ENCODE measurements around the gene DAPK2.

DAPK2 gene

GRCh38 chr15:64024172-64025050 is 21.9 kb downstream of the DAPK2 start:
- Histone ChIP-seq H2AFZ (ENCODE audit: low read length) (no peak overlapping the region), H3K79me2 (ENCODE audit: low read length) (no peaks in the 10 kb centered on the region), H3K36me3 (replicated peaks; ENCODE audit: insufficient read depth, low read length) (no peaks in the 10 kb centered on the region), H4K20me1 (ENCODE audit: insufficient read depth, low read length) (no peaks in the 10 kb centered on the region), H3K9me3 (replicated peaks; ENCODE audit: insufficient read depth, low read length) (no peaks in the 10 kb centered on the region), H3K27ac (ENCODE audit: low read length) (no peak overlapping the region), H3K9ac (ENCODE audit: low read length) (no peak overlapping the region), H3F3A (ENCODE audit: insufficient read depth, low read length) (no peaks in the 10 kb centered on the region), H3K9me2 (replicated peaks; ENCODE audit: insufficient read depth, low read length) (no peaks in the 10 kb centered on the region), H3K27me3 (replicated peaks; ENCODE audit: insufficient read depth, low read length) (no peaks in the 10 kb centered on the region), H3K4me3 (ENCODE audit: low read length) (no peak overlapping the region), H3K4me2 (ENCODE audit: low read depth, low read length) (no peak overlapping the region), H3K4me1 (ENCODE audit: low read length) (no peaks in the 10 kb centered on the region)
- TF ChIP-seq, protein P1, sequence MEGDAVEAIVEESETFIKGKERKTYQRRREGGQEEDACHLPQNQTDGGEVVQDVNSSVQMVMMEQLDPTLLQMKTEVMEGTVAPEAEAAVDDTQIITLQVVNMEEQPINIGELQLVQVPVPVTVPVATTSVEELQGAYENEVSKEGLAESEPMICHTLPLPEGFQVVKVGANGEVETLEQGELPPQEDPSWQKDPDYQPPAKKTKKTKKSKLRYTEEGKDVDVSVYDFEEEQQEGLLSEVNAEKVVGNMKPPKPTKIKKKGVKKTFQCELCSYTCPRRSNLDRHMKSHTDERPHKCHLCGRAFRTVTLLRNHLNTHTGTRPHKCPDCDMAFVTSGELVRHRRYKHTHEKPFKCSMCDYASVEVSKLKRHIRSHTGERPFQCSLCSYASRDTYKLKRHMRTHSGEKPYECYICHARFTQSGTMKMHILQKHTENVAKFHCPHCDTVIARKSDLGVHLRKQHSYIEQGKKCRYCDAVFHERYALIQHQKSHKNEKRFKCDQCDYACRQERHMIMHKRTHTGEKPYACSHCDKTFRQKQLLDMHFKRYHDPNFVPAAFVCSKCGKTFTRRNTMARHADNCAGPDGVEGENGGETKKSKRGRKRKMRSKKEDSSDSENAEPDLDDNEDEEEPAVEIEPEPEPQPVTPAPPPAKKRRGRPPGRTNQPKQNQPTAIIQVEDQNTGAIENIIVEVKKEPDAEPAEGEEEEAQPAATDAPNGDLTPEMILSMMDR (IDR thresholded peaks at IDR 0.05; ENCODE audit: low read length), result no peak
- TF ChIP-seq EZH2 (optimal IDR thresholded peaks at IDR 0.05; ENCODE audit: low read depth, low read length), result no peak
- no peak for TF ChIP-seq EZH2phosphoT487 (IDR thresholded peaks at IDR 0.05; ENCODE audit: low read length)
- DNase-seq, result no peak

- TF ChIP-seq, protein P1 (IDR thresholded peaks at IDR 0.05; ENCODE audit: low read length), result no peak
- TF ChIP-seq EZH2 (optimal IDR thresholded peaks at IDR 0.05; ENCODE audit: low read depth, low read length) (no peak), EZH2phosphoT487 (IDR thresholded peaks at IDR 0.05; ENCODE audit: low read length) (no peak)
- Histone ChIP-seq H3K27me3 (replicated peaks; ENCODE audit: insufficient read depth, low read length) (no peaks in the 10 kb centered on the region), H3K27ac (ENCODE audit: low read length) (no peak overlapping the region), H3K9me3 (replicated peaks; ENCODE audit: insufficient read depth, low read length) (no peaks in the 10 kb centered on the region), H3K9me2 (replicated peaks; ENCODE audit: insufficient read depth, low read length) (no peaks in the 10 kb centered on the region), H3K4me1 (ENCODE audit: low read length) (no peaks in the 10 kb centered on the region), H3K9ac (ENCODE audit: low read length) (no peak overlapping the region), H3K4me3 (ENCODE audit: low read length) (no peak overlapping the region), H2AFZ (ENCODE audit: low read length) (no peak overlapping the region), H3K4me2 (ENCODE audit: low read depth, low read length) (no peak overlapping the region), H3F3A (ENCODE audit: insufficient read depth, low read length) (no peaks in the 10 kb centered on the region), H4K20me1 (ENCODE audit: insufficient read depth, low read length) (no peaks in the 10 kb centered on the region), H3K36me3 (replicated peaks; ENCODE audit: insufficient read depth, low read length) (no peaks in the 10 kb centered on the region), H3K79me2 (ENCODE audit: low read length) (no peaks in the 10 kb centered on the region)
- DNase-seq, result no peak
Observed at GRCh38 chr15:64023220-64023619, 23.1 kb downstream of the DAPK2 start.

DNA sequence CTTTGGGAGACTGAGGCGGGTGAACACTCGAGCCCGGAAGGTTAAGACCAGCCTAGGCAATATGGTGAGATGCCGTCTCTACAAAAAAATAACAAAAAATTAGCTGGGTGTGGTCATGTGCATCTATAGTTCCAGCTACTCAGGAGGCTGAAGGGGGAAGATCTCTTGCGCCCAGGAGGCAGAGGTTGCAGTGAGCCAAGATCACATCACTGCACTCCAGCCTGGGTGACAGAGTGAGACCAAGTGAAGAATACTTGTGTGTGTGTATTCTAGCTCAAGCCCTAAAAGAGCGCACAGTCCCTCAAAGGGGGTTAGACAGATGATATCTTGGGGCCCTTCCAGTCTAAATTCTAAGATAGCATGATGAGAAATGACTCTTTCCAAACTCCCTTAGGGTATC is 23.7 kb downstream of the DAPK2 start:
- Histone ChIP-seq H3K36me3 (replicated peaks; ENCODE audit: insufficient read depth, low read length) (no peaks in the 10 kb centered on the region), H3K4me2 (ENCODE audit: low read depth, low read length) (no peak overlapping the region), H2AFZ (ENCODE audit: low read length) (no peak overlapping the region), H3K9ac (ENCODE audit: low read length) (no peak overlapping the region), H3K4me1 (ENCODE audit: low read length) (no peaks in the 10 kb centered on the region), H3F3A (ENCODE audit: insufficient read depth, low read length) (no peaks in the 10 kb centered on the region), H3K79me2 (ENCODE audit: low read length) (no peaks in the 10 kb centered on the region), H4K20me1 (ENCODE audit: insufficient read depth, low read length) (no peaks in the 10 kb centered on the region), H3K27ac (ENCODE audit: low read length) (no peak overlapping the region), H3K27me3 (replicated peaks; ENCODE audit: insufficient read depth, low read length) (no peaks in the 10 kb centered on the region), H3K9me2 (replicated peaks; ENCODE audit: insufficient read depth, low read length) (no peaks in the 10 kb centered on the region), H3K9me3 (replicated peaks; ENCODE audit: insufficient read depth, low read length) (no peaks in the 10 kb centered on the region), H3K4me3 (ENCODE audit: low read length) (no peak overlapping the region)
- TF ChIP-seq EZH2phosphoT487 (IDR thresholded peaks at IDR 0.05; ENCODE audit: low read length) (no peak), EZH2 (optimal IDR thresholded peaks at IDR 0.05; ENCODE audit: low read depth, low read length) (no peak)
- TF ChIP-seq, protein P1 (IDR thresholded peaks at IDR 0.05; ENCODE audit: low read length), result no peak
- DNase-seq, result no peak
